GM12865 (cell line): ENCODE results near the gene AADAC.
"Not testable (repeated sequence)": the region's sequence is repeated elsewhere in the genome, so short reads cannot be mapped to it uniquely, and the experiment has no call there.

Source experiments
- DNase-seq: peaks from one replicate; pipeline ENCODE4 v3.0.0; 2010; ENCODE audit warnings: low read depth
- H3K4me3 ChIP-seq: 2 replicates; pipeline ENCODE4 v1.5.1; 2011; ENCODE audit warnings: mild to moderate bottlenecking, low read depth, low read length, control low read depth
- CTCF ChIP-seq: IDR thresholded peaks from 2 replicates; pipeline ENCODE4 v1.5.1; 2011; ENCODE audit warnings: low read length, control low read depth, low read depth, inconsistent platforms; ENCODE audit not compliant: insufficient read depth; ENCODE audit errors: missing control alignments

The AADAC gene

GRCh38 chr3:151787626-151788025, 26.3 kb upstream of the AADAC start:
- TF ChIP-seq CTCF, result no peak
- no peak overlapping the region for H3K4me3 ChIP-seq
- no peak for DNase-seq

- H3K4me3 ChIP-seq, result no peak overlapping the region
- no peak for TF ChIP-seq CTCF
- DNase-seq, result no peak
These were observed 25.5 kb upstream of the AADAC start for GRCh38 chr3:151788401-151788800.

DNA sequence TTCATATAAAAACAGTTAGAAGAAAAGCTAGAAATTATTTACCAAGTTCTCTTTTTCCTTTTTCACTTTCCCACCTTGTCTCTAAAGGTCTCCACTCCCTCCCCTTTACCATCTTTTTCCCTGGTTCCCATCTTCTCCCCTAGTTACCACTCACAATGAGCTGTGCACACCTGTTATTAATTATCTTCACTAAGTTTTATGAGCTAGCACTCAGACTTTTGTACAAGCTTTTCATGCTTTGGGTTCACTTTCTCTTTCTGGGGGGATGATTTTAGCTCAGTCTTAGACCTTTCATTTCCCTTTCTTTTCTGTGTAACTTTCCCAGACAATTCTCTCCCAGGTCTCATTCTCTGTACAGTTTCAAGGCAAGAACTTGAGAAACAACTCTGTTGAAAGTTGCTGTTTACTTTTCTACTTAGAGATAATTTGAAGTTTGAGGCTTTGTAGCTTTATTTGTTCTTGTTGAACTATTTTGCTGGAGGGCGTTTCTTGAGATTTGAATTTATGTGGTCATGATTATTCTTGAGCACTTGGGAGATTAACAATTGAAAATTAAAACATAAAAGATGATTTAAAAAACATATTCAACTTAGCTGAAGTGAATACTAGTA, 24.0 kb upstream of the AADAC start:
- no peak for DNase-seq
- no peak for TF ChIP-seq CTCF

DNA sequence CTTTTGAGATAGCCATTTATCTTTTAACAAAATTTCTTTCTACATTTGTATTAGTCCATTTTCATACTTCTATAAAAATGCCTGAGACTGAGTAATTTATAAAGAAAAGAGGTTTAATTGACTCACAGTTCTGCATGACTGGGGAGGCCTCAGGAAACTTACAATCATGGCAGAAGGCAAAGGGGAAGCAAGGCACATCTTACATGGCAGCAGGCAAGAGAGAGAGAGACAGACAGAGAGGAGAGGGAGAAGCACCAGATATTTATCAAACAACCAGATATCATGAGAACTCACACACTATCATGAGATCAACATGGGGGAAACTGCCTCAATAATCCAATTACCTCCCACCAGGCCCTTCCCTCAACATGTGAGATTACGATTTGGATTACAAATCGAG, 23.2 kb upstream of the AADAC start:
- H3K4me3 ChIP-seq, DNase-seq: not testable (repeated sequence)

More for the DNA sequence above, 24.0 kb upstream of the AADAC start:
- no peak overlapping the region for H3K4me3 ChIP-seq

GRCh38 chr3:151792411-151792810, 21.5 kb upstream of the AADAC start:
- no peak for DNase-seq
- no peak overlapping the region for H3K4me3 ChIP-seq
- TF ChIP-seq CTCF, result no peak

- no peak for DNase-seq
- H3K4me3 ChIP-seq, result no peak overlapping the region
- TF ChIP-seq CTCF, result no peak
These were observed 20.3 kb upstream of the AADAC start for GRCh38 chr3:151793636-151794035.

DNA sequence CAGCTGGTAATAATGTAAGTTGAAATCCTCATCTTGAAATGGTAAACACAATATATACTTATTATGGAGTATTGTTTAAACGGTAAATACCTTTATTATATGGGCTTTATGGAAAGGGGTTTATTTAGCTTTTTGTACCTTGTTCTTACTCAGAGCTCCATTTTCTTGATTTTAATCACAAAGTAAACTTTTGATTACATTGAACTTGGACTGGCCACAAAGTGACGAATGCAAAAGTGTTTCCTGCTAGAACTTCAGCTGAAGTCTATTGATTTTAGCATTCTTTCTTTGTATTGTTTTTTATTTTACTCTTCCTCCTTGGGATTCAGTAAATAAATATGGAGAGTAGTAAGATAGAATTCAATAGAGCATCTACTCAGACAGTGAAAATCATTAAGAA, 19.8 kb upstream of the AADAC start:
- no peak overlapping the region for H3K4me3 ChIP-seq
- TF ChIP-seq CTCF, result no peak
- DNase-seq, result no peak
